HepG2 (cell line): ENCODE measurements around the gene ST6GALNAC4. TPM values are rescaled to one million over a fixed set of nuclear protein-coding genes. Genes with fewer than 3 reads are reported as not detected.

Source experiments
- AKNA ChIP-seq: sonication (generic); formaldehyde crosslinking; IDR thresholded peaks from 2 replicates; pipeline ENCODE4 v1.4.0; 2020; ENCODE audit warnings: missing genetic modification reagents, borderline replicate concordance
- ATF1 ChIP-seq: IDR thresholded peaks from 2 replicates; pipeline ENCODE4 v1.6.1; 2016; ENCODE audit warnings: mild to moderate bottlenecking, control low read depth
- DR1 ChIP-seq: sonication (generic); formaldehyde crosslinking; IDR thresholded peaks from 2 replicates; pipeline ENCODE4 v1.8.0; 2021; ENCODE audit warnings: mild to moderate bottlenecking, missing genetic modification reagents, inconsistent platforms
- FIP1L1 ChIP-seq: fragments of 200-400 bp; formaldehyde crosslinking; IDR thresholded peaks from 2 replicates; pipeline ENCODE4 v1.6.1; 2018; ENCODE audit warnings: low read depth, mild to moderate bottlenecking, low read length, moderate library complexity, borderline replicate concordance; ENCODE audit not compliant: insufficient read depth
- GZF1 ChIP-seq: sonication (generic); formaldehyde crosslinking; IDR thresholded peaks from 2 replicates; pipeline ENCODE4 v1.5.1; 2020; ENCODE audit warnings: mild to moderate bottlenecking, missing genetic modification reagents
- IRF2 ChIP-seq: IDR thresholded peaks from 2 replicates; pipeline ENCODE4 v1.6.1; 2018; ENCODE audit warnings: missing genetic modification reagents, missing compliant biosample characterization
- KAT8 ChIP-seq: IDR thresholded peaks from 2 replicates; pipeline ENCODE4 v1.6.1; 2016; ENCODE audit warnings: missing genetic modification reagents, missing compliant biosample characterization
- NFE2L1 ChIP-seq: sonication (generic); formaldehyde crosslinking; IDR thresholded peaks from 2 replicates; pipeline ENCODE4 v1.4.0; 2020; ENCODE audit warnings: missing genetic modification reagents, mild to moderate bottlenecking, borderline replicate concordance
- NONO ChIP-seq, 2 experiments: fragments of 450-650 bp in 1 of 2; sonication (generic) in 1 of 2; formaldehyde crosslinking in 1 of 2; IDR thresholded peaks in 1 of 2; conservative IDR thresholded peaks in 1 of 2; 2 replicates each; pipeline versions ENCODE4 v1.6.1 to v1.8.0; 2017 to 2022; ENCODE audit warnings: mild to moderate bottlenecking in 1 of 2, missing genetic modification reagents in 1 of 2, moderate library complexity in 1 of 2
- PAWR ChIP-seq: sonication (generic); formaldehyde crosslinking; IDR thresholded peaks from 2 replicates; pipeline ENCODE4 v1.4.0; 2020; ENCODE audit warnings: missing genetic modification reagents, mild to moderate bottlenecking, borderline replicate concordance
- SAP130 ChIP-seq: IDR thresholded peaks from 2 replicates; pipeline ENCODE4 v1.6.1; 2016; ENCODE audit warnings: low read depth
- SPEN ChIP-seq: sonication (generic); formaldehyde crosslinking; IDR thresholded peaks from 2 replicates; pipeline ENCODE4 v1.5.1; 2020; ENCODE audit warnings: low read depth, mild to moderate bottlenecking, missing genetic modification reagents
- TARDBP ChIP-seq: sonication (generic); formaldehyde crosslinking; IDR thresholded peaks from 2 replicates; pipeline ENCODE4 v1.8.0; 2022; ENCODE audit warnings: mild to moderate bottlenecking, missing genetic modification reagents
- ZBTB21 ChIP-seq: sonication (generic); formaldehyde crosslinking; IDR thresholded peaks from 2 replicates; pipeline ENCODE4 v1.4.0; 2020; ENCODE audit warnings: missing genetic modification reagents
- ZNF317 ChIP-seq: sonication (generic); formaldehyde crosslinking; IDR thresholded peaks from 2 replicates; pipeline ENCODE4 v1.5.0; 2020; ENCODE audit warnings: mild to moderate bottlenecking, missing genetic modification reagents
- ZNF44 ChIP-seq: sonication (generic); formaldehyde crosslinking; IDR thresholded peaks from 2 replicates; pipeline ENCODE4 v1.5.1; 2020; ENCODE audit warnings: mild to moderate bottlenecking, missing genetic modification reagents
- ZNF660 ChIP-seq: sonication (generic); formaldehyde crosslinking; IDR thresholded peaks from 2 replicates; pipeline ENCODE4 v1.5.1; 2020; ENCODE audit warnings: mild to moderate bottlenecking, low read depth, missing genetic modification reagents, borderline replicate concordance
- ZSCAN25 ChIP-seq: sonication (generic); formaldehyde crosslinking; IDR thresholded peaks from 2 replicates; pipeline ENCODE4 v1.8.0; 2022; ENCODE audit warnings: mild to moderate bottlenecking, missing genetic modification reagents
- polyA plus RNA-seq, 8 experiments: library from polyadenylated mRNA; depleted of rRNA in 3 of 8; stranded (reverse) in 7 of 8; unstranded in 1 of 8; fragments of >200 nt; fragmentation: Illumina TruSeq in 4 of 8; extraction: Trizol in 4 of 8; gene quantifications; 2 replicates each; pipeline versions ENCODE4 v1.2.1 to v1.2.3, GENCODE V29; 2011 to 2016; ENCODE audit warnings: low read depth in 4 of 8, missing spikeins in 1 of 8, mixed read lengths in 1 of 8; ENCODE audit not compliant: insufficient read depth in 1 of 8
- total RNA-seq, 5 experiments: library from RNA; depleted of rRNA; stranded (reverse); fragments of >200 nt; fragmentation: Illumina TruSeq; extraction: Trizol; gene quantifications; 2 replicates each; pipeline ENCODE4 v1.2.3, GENCODE V29; 2016; ENCODE audit warnings: low read depth in 1 of 5
- TF ChIP-seq, protein P1 (sequence below): sonication (generic); formaldehyde crosslinking; IDR thresholded peaks from 2 replicates; pipeline ENCODE4 v1.4.0; 2020; ENCODE audit warnings: missing genetic modification reagents, borderline replicate concordance
- TF ChIP-seq, protein P2 (sequence below): sonication (generic); formaldehyde crosslinking; conservative IDR thresholded peaks from 2 replicates; pipeline ENCODE4 v1.4.0; 2020; ENCODE audit warnings: missing genetic modification reagents

The ST6GALNAC4 gene
- total and polyA plus RNA-seq, 2 of the 13 experiments (the other 11 are each of a cell fraction or from before 2014, with no cell fraction given), result 18.8 to 27.7 TPM

DNA sequence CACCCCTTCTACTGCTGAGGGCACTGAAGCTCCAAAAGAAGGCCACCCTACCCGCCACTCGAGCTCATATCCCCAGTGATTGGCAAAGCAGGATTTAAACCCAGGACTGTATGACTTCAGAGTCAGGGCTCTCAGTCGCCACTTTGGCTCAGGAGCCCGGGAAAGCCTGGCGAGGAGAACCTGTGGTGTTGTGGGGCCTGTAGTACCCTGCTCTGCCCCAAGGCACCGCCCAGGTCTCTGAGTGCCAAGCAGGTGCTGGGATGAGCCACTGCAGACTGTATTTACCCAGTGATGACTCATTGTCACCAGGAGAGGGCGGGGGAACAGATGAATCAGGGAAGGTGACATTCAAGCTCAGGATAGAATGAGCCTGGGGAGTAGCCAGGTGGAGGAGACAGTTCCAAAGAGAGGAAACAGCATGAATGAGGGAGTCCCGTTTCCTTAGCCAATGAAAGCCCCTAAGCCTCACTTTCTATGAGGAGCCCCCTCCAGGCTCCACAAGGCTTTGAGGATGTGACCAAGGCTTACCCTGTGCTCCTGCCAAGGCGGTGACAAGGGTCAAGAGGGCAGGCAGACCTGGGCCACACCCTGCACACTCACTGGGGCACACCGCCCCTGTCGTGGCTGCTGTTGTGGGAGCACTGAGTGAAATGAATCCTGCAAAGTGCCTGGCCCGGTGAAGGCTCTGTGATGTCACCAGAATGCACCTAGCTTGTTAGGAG, 38.6 kb upstream of the ST6GALNAC4 start (continued):
- TF ChIP-seq, protein P1, sequence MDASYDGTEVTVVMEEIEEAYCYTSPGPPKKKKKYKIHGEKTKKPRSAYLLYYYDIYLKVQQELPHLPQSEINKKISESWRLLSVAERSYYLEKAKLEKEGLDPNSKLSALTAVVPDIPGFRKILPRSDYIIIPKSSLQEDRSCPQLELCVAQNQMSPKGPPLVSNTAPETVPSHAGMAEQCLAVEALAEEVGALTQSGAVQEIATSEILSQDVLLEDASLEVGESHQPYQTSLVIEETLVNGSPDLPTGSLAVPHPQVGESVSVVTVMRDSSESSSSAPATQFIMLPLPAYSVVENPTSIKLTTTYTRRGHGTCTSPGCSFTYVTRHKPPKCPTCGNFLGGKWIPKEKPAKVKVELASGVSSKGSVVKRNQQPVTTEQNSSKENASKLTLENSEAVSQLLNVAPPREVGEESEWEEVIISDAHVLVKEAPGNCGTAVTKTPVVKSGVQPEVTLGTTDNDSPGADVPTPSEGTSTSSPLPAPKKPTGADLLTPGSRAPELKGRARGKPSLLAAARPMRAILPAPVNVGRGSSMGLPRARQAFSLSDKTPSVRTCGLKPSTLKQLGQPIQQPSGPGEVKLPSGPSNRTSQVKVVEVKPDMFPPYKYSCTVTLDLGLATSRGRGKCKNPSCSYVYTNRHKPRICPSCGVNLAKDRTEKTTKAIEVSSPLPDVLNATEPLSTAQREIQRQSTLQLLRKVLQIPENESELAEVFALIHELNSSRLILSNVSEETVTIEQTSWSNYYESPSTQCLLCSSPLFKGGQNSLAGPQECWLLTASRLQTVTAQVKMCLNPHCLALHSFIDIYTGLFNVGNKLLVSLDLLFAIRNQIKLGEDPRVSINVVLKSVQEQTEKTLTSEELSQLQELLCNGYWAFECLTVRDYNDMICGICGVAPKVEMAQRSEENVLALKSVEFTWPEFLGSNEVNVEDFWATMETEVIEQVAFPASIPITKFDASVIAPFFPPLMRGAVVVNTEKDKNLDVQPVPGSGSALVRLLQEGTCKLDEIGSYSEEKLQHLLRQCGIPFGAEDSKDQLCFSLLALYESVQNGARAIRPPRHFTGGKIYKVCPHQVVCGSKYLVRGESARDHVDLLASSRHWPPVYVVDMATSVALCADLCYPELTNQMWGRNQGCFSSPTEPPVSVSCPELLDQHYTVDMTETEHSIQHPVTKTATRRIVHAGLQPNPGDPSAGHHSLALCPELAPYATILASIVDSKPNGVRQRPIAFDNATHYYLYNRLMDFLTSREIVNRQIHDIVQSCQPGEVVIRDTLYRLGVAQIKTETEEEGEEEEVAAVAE, result peak; percentile 69; the same call in 1 of the 2 replicates
- TF ChIP-seq KAT8 (CRISPR knock-in tag) (peak; percentile 44; the same call in 1 of the 2 replicates), IRF2 (CRISPR knock-in tag) (peak; percentile 80; the same call in 1 of the 2 replicates), PAWR (CRISPR knock-in tag) (no peak), SPEN (CRISPR knock-in tag) (peak; percentile 48; the same call in 1 of the 2 replicates), DR1 (no peak), AKNA (CRISPR knock-in tag) (no peak), ZNF317 (no peak), ZBTB21 (no peak), GZF1 (CRISPR knock-in tag) (no peak), TARDBP (CRISPR knock-in tag) (peak; percentile 73; the same call in 1 of the 2 replicates), SAP130 (peak; percentile 92), ZNF44 (CRISPR knock-in tag) (no peak), FIP1L1 (no peak), NONO (IDR thresholded peaks at IDR 0.05) (no peak), NONO (CRISPR knock-in tag; conservative IDR thresholded peaks at IDR 0.05) (no peak), NFE2L1 (CRISPR knock-in tag) (no peak), ZNF660 (CRISPR knock-in tag) (no peak), ZSCAN25 (CRISPR knock-in tag) (0 out of 2 replicates have a peak, but pooled peaks have one; percentile 16), ATF1 (CRISPR knock-in tag) (no peak)
- TF ChIP-seq, protein P2, sequence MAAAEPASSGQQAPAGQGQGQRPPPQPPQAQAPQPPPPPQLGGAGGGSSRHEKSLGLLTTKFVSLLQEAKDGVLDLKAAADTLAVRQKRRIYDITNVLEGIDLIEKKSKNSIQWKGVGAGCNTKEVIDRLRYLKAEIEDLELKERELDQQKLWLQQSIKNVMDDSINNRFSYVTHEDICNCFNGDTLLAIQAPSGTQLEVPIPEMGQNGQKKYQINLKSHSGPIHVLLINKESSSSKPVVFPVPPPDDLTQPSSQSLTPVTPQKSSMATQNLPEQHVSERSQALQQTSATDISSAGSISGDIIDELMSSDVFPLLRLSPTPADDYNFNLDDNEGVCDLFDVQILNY (CRISPR knock-in tag), result no peak
